SK-N-SH treated with all-trans-retinoic acid at 6 μM for 48 hours (cell line): Measurements from ENCODE around the gene RNF145.

Experiments used
- ATAC-seq: fragments of 200-7000 bp; cut with Tn5 transposase; 3 replicates; pipeline ENCODE4 v1.9.1; 2020; ENCODE audit warnings: mild to moderate bottlenecking, moderate library complexity
- ARNTL ChIP-seq: fragments of 450-650 bp; formaldehyde crosslinking; IDR thresholded peaks from 2 replicates; pipeline ENCODE4 v1.5.0; 2020; ENCODE audit warnings: low read depth, mild to moderate bottlenecking, moderate library complexity, borderline replicate concordance
- BACH2 ChIP-seq: fragments of 250-450 bp; sonication (Bioruptor Pico); IDR thresholded peaks from 2 replicates; pipeline ENCODE4 v1.9.0; 2021; ENCODE audit warnings: mild to moderate bottlenecking, borderline replicate concordance
- CSDC2 ChIP-seq: fragments of 250-450 bp; sonication (Bioruptor Pico); IDR thresholded peaks from 2 replicates; pipeline ENCODE4 v1.5.0; 2020; ENCODE audit warnings: mild to moderate bottlenecking, moderate library complexity
- ESRRG ChIP-seq: fragments of 250-450 bp; sonication (Bioruptor Pico); IDR thresholded peaks from 2 replicates; pipeline ENCODE4 v1.6.1; 2021; ENCODE audit warnings: mild to moderate bottlenecking
- GLIS3 ChIP-seq: fragments of 250-450 bp; sonication (Bioruptor Pico); IDR thresholded peaks from 2 replicates; pipeline ENCODE4 v1.5.0; 2020; ENCODE audit warnings: mild to moderate bottlenecking, moderate library complexity
- ISL1 ChIP-seq: fragments of 250-450 bp; sonication (Bioruptor Pico); IDR thresholded peaks from 2 replicates; pipeline ENCODE4 v2.1.2; 2022; ENCODE audit warnings: mild to moderate bottlenecking, moderate library complexity
- RARB ChIP-seq: fragments of 250-450 bp; sonication (Bioruptor Pico); IDR thresholded peaks from 2 replicates; pipeline ENCODE4 v1.8.0; 2021; ENCODE audit warnings: mild to moderate bottlenecking, moderate library complexity
- SNAI2 ChIP-seq: fragments of 250-450 bp; sonication (Bioruptor Pico); IDR thresholded peaks from 2 replicates; pipeline ENCODE4 v1.5.0; 2020; ENCODE audit warnings: mild to moderate bottlenecking, moderate library complexity
- TCF4 ChIP-seq: fragments of 250-450 bp; sonication (Bioruptor Pico); IDR thresholded peaks from 2 replicates; pipeline ENCODE4 v1.8.0; 2021; ENCODE audit warnings: mild to moderate bottlenecking, moderate library complexity, borderline replicate concordance
- TOX ChIP-seq: fragments of 250-450 bp; sonication (Bioruptor Pico); IDR thresholded peaks from 2 replicates; pipeline ENCODE4 v1.8.0; 2021; ENCODE audit warnings: mild to moderate bottlenecking, moderate library complexity, borderline replicate concordance
- ZC3H10 ChIP-seq: fragments of 250-450 bp; sonication (Bioruptor Pico); IDR thresholded peaks from 2 replicates; pipeline ENCODE4 v1.5.1; 2021; ENCODE audit warnings: mild to moderate bottlenecking, moderate library complexity
- ZFP30 ChIP-seq: fragments of 450-650 bp; formaldehyde crosslinking; IDR thresholded peaks from 2 replicates; pipeline ENCODE4 v1.5.0; 2022; ENCODE audit warnings: mild to moderate bottlenecking, moderate library complexity
- ZNF565 ChIP-seq: fragments of 450-650 bp; formaldehyde crosslinking; conservative IDR thresholded peaks from 2 replicates; pipeline ENCODE4 v1.5.0; 2020; ENCODE audit warnings: low read depth, mild to moderate bottlenecking, moderate library complexity
- ZNF70 ChIP-seq: fragments of 450-650 bp; formaldehyde crosslinking; IDR thresholded peaks from 2 replicates; pipeline ENCODE4 v1.5.0; 2020; ENCODE audit warnings: mild to moderate bottlenecking, moderate library complexity
- TF ChIP-seq, protein P1 (sequence below): fragments of 250-450 bp; sonication (Bioruptor Pico); IDR thresholded peaks from 2 replicates; pipeline ENCODE4 v1.8.0; 2021; ENCODE audit warnings: low read depth, mild to moderate bottlenecking, moderate library complexity, borderline replicate concordance
- TF ChIP-seq, protein P2 (sequence below): fragments of 250-450 bp; sonication (Bioruptor Pico); IDR thresholded peaks from 2 replicates; pipeline ENCODE4 v1.8.0; 2020; ENCODE audit warnings: mild to moderate bottlenecking, moderate library complexity, borderline replicate concordance
- TF ChIP-seq, protein P3 (sequence below): fragments of 250-450 bp; sonication (Bioruptor Pico); IDR thresholded peaks from 2 replicates; pipeline ENCODE4 v1.5.1; 2020; ENCODE audit warnings: low read depth, mild to moderate bottlenecking, moderate library complexity
- TF ChIP-seq, protein P4 (sequence below): fragments of 250-450 bp; sonication (Bioruptor Pico); IDR thresholded peaks from 2 replicates; pipeline ENCODE4 v1.5.1; 2021; ENCODE audit warnings: mild to moderate bottlenecking, moderate library complexity

RNF145 gene

DNA sequence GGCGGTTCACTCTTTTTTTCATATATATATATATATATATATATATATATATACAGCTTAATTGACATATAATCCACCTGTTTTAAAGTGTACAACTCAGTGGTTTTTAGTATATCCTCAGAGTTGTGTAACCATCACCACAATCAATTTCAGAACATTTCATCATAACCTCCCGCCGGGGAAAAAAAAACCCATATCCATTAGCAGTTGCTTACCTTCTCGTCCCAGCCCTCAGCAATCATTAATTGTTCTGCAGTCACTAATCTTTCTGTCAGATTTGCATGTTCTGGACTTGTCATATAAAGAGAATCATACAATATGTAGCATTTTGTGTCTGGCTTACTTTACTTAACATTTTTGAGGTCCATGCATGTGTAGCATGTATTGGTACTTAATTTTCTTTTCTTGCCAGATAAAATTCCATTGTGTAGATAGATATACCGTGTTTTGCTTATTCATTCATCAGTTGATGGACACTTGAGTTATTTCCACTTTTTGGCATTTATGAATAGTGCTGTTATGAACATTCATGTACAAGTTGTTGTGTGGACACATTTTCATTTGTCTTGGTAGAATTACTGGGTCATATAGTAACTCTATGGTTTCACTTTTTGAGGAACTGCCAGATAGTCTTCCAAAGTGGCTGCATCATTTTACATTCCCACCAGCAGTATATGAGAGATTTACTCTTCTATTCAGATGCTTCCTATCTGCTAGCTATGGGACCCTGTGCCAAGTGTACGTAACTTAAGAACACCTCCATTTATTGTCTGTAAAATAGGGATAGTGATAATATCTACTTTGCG lies 3.5 kb upstream of the RNF145 start:
- TF ChIP-seq ZNF565, result no peak
- no peak for TF ChIP-seq ZC3H10 (CRISPR knock-in tag)
- TF ChIP-seq, protein P1, sequence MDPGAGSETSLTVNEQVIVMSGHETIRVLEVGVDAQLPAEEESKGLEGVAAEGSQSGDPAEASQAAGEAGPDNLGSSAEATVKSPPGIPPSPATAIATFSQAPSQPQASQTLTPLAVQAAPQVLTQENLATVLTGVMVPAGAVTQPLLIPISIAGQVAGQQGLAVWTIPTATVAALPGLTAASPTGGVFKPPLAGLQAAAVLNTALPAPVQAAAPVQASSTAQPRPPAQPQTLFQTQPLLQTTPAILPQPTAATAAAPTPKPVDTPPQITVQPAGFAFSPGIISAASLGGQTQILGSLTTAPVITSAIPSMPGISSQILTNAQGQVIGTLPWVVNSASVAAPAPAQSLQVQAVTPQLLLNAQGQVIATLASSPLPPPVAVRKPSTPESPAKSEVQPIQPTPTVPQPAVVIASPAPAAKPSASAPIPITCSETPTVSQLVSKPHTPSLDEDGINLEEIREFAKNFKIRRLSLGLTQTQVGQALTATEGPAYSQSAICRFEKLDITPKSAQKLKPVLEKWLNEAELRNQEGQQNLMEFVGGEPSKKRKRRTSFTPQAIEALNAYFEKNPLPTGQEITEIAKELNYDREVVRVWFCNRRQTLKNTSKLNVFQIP (CRISPR knock-in tag), result no peak
- no peak for TF ChIP-seq ZNF70
- TF ChIP-seq TOX (CRISPR knock-in tag), result no peak
- TF ChIP-seq SNAI2 (CRISPR knock-in tag), result no peak
- ATAC-seq, result no peak

DNA sequence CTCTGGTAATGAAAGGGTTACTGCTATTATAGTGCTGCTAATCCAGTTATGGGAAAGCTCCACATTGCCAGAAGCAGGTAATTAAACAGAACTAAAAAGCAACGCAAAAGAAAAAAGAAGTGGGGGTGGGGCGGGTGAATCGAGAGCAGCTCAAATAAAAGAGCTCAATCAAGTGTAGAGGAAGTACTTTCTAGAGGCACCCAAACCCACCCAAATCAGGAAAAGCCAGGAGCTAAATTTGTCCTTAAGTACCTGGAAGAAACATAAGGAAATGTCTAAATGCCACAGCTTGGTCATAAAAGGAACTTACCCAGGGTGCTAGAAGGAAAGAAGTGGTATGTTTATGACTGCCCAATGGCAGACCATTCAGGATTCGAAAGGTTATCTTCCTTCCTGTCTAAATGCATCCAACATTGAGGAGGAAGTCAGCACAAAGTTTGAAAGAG lies 2.4 kb upstream of the RNF145 start:
- TF ChIP-seq BACH2 (CRISPR knock-in tag) (no peak), ESRRG (no peak), TCF4 (0 out of 2 replicates have a peak, but pooled peaks have one; percentile 20)
- no peak for ATAC-seq

DNA sequence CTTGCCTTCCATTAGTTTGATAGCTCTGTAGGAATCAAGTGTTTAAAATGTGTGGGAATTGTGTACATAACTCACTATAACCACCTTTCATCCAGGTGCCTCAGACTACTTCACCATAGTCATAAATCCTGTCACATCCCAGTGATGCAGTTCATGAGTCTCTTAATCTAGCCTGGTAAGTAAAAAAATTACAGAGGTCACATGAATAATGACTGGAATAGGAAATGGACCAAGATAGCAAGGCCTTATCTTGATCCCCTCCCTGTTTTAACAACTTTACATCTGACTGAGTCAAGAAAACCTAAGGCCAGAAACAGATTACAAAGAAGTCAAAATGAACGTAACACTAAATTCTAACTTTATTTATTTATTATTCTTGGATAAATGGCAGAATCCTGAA lies 1.5 kb upstream of the RNF145 start:
- no peak for ATAC-seq
- TF ChIP-seq, protein P2, sequence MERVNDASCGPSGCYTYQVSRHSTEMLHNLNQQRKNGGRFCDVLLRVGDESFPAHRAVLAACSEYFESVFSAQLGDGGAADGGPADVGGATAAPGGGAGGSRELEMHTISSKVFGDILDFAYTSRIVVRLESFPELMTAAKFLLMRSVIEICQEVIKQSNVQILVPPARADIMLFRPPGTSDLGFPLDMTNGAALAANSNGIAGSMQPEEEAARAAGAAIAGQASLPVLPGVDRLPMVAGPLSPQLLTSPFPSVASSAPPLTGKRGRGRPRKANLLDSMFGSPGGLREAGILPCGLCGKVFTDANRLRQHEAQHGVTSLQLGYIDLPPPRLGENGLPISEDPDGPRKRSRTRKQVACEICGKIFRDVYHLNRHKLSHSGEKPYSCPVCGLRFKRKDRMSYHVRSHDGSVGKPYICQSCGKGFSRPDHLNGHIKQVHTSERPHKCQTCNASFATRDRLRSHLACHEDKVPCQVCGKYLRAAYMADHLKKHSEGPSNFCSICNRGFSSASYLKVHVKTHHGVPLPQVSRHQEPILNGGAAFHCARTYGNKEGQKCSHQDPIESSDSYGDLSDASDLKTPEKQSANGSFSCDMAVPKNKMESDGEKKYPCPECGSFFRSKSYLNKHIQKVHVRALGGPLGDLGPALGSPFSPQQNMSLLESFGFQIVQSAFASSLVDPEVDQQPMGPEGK (CRISPR knock-in tag), result no peak
- TF ChIP-seq ESRRG, result no peak
- TF ChIP-seq ZC3H10 (CRISPR knock-in tag), result no peak
- TF ChIP-seq ZNF565, result no peak
- no peak for TF ChIP-seq CSDC2 (CRISPR knock-in tag)
- no peak for TF ChIP-seq ISL1 (CRISPR knock-in tag)
- TF ChIP-seq GLIS3 (CRISPR knock-in tag), result no peak
- no peak for TF ChIP-seq ZFP30 (CRISPR knock-in tag)
- TF ChIP-seq, protein P1 (CRISPR knock-in tag), result no peak
- TF ChIP-seq TOX (CRISPR knock-in tag), result no peak
- TF ChIP-seq, protein P3, sequence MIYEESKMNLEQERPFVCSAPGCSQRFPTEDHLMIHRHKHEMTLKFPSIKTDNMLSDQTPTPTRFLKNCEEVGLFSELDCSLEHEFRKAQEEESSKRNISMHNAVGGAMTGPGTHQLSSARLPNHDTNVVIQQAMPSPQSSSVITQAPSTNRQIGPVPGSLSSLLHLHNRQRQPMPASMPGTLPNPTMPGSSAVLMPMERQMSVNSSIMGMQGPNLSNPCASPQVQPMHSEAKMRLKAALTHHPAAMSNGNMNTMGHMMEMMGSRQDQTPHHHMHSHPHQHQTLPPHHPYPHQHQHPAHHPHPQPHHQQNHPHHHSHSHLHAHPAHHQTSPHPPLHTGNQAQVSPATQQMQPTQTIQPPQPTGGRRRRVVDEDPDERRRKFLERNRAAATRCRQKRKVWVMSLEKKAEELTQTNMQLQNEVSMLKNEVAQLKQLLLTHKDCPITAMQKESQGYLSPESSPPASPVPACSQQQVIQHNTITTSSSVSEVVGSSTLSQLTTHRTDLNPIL (CRISPR knock-in tag), result no peak
- TF ChIP-seq RARB, result no peak

DNA sequence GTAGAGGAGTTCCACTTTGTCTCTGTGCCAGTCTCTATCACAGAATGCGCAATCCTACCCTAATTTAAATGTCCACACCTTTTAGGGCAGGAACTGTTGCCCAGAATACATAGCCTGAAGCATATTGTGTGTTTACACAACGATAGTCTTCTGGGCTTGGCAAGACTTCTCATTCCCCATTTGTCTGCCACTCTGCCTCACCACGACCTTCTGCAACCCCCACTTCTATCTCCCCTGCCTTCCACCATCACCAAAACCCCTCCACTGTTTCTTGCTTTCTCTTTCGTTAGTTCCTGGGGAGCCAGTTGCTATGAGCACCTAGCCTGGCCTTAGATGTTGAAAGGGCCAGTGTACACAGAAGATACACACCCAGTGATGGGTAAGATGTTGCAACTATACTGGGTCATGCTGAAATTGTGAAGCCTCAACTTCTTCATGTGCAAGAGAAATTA lies 883 bp upstream of the RNF145 start:
- TF ChIP-seq, protein P4, sequence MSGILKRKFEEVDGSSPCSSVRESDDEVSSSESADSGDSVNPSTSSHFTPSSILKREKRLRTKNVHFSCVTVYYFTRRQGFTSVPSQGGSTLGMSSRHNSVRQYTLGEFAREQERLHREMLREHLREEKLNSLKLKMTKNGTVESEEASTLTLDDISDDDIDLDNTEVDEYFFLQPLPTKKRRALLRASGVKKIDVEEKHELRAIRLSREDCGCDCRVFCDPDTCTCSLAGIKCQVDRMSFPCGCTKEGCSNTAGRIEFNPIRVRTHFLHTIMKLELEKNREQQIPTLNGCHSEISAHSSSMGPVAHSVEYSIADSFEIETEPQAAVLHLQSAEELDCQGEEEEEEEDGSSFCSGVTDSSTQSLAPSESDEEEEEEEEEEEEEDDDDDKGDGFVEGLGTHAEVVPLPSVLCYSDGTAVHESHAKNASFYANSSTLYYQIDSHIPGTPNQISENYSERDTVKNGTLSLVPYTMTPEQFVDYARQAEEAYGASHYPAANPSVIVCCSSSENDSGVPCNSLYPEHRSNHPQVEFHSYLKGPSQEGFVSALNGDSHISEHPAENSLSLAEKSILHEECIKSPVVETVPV (CRISPR knock-in tag), result no peak
- TF ChIP-seq ARNTL, result no peak
- TF ChIP-seq CSDC2 (CRISPR knock-in tag), result no peak
- TF ChIP-seq SNAI2 (CRISPR knock-in tag), result no peak
- no peak for ATAC-seq
